GM18951 (cell line): ENCODE measurements around the gene KCNQ1.

Experiments used
- POLR2A ChIP-seq: IDR thresholded peaks from 4 replicates; pipeline ENCODE4 v1.6.1; 2011; ENCODE audit warnings: mild to moderate bottlenecking; ENCODE audit not compliant: insufficient read length, insufficient read depth; ENCODE audit errors: extremely low read depth
- in situ Hi-C: fragments of 300-500 bp; cut with MboI; formaldehyde crosslinking; loops from one replicate; pipeline ENCODE4 v1.12.0; 2022; ENCODE audit warnings: low sequenced_read_pairs, mixed read lengths, inconsistent platforms; ENCODE audit not compliant: unreplicated experiment

KCNQ1 gene

DNA sequence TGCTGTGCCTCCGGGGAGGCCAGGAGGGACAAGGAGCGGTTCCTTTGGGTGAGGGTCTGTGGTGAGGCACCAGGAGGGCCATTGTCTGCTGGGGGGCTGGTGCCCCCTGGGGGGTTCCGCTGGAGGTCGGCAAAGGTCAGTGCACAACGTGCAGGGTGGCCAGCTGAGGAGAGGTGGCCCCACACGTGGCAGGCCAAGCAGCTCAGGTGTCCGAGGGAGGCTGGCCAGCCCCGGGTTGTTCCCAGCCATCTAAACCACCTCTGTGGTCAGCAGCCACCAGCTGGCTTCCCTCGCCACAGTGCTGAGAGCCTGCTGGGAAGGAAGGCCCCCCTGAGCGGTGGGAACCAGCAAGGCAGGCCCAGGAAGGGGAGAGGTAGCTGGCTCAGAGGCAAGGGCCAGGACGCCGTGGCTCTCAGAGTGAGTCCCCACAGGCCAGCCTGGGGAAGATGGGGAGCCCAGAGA is 40.0 kb upstream of the KCNQ1 start:
- no peak for TF ChIP-seq POLR2A
- in situ Hi-C loops, result no loop called here

GRCh38 chr11:2406451-2406850 is 38.4 kb upstream of the KCNQ1 start:
- in situ Hi-C loops, result no loop called here
- TF ChIP-seq POLR2A, result no peak

GRCh38 chr11:2406878-2407410 is 37.9 kb upstream of the KCNQ1 start:
- no peak for TF ChIP-seq POLR2A
- in situ Hi-C loops, result no loop called here

DNA sequence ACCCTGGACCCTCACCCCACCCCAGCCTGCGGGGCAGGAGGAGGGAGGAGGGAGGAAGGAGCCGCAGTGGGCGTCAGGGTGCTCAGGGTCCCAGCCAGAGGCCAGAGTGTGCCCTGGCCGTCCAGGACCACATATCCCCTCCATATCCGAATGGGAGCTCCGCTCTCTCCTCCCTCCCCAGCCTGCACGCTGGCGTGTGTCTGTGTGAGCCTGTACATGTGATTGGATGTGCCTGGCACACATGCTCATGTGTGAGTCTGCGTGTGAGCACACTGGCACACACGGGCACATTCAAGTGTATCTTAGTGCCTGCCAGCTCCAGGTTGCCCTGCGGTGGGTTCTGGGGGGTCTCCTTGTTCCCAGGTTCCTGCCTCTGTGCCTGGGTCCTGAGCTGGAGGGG is 36.1 kb upstream of the KCNQ1 start:
- in situ Hi-C loops, result no loop called here

GRCh38 chr11:2409126-2409525 is 35.7 kb upstream of the KCNQ1 start:
- no peak for TF ChIP-seq POLR2A
- in situ Hi-C loops, result no loop called here

More for the DNA sequence above, 36.1 kb upstream of the KCNQ1 start:
- TF ChIP-seq POLR2A, result no peak

GRCh38 chr11:2409611-2410468 is 35.0 kb upstream of the KCNQ1 start:
- no peak for TF ChIP-seq POLR2A
- in situ Hi-C loops, result no loop called here

GRCh38 chr11:2410616-2411015 is 34.2 kb upstream of the KCNQ1 start:
- in situ Hi-C loops, result no loop called here
- no peak for TF ChIP-seq POLR2A

DNA sequence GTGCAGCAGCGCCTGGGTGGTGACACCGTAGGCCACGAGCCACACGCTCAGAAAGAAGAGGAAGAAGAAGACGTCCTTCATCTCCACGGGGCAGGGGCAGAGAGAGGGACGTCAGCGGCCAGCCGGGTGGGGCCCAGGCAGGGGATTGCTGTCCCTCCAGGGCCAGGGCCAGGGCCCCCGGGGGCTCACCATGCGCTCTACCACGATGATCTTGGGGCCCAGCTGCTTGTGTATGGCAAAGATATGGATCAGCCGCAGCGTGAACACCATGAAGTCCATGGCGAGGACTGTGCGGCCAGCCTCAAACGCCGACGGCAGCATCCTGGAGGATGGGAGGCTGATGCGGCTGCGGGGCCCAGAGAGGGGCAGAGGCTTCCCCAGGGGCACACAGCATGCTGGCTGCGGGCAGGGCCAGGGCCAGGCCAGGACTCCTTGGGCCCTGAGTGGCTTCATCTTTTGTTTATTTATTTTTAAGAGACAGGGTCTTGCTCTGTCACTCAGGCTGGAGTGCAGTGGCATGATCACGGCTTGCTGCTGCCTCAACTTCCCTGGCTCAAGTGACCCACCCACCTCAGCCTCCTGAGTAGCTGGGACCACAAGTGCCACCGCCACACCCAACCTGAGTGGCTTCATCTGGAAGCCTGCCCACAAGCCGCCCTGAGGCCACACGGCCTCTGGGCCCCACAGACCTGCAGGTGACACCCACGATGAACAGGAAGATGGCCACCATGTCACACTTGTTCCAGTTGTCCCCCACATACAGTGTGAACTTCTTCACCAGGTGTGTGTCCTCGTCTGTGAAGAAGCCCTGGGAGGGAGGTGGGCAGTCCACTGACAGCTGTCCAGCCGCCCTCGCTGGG is 33.1 kb upstream of the KCNQ1 start:
- no peak for TF ChIP-seq POLR2A
- in situ Hi-C loops, result no loop called here

- no peak for TF ChIP-seq POLR2A
- in situ Hi-C loops, result no loop called here
These were observed 32.5 kb upstream of the KCNQ1 start for GRCh38 chr11:2412323-2412722.

GRCh38 chr11:2413742-2414579 is 30.8 kb upstream of the KCNQ1 start:
- no peak for TF ChIP-seq POLR2A
- in situ Hi-C loops, result no loop called here

DNA sequence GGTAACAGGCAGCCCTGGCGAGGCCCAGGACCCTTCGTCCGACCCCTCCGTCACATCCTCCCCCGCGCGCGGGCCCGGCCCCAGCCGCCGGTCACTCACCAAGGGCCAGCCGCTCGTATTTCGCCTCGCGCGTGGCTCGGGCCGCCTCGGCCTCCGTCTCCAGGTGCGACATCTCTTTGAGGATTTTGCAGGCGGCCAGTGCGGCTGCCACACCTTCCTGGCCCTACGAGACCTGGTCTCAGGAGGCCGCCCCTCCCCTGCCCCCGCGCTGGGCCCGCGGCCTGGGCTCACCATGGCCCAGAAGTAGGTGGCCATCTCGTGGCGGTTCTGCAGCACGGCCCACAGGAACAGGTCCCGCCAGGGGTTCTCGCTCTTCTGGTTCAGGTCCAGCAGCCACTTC is 30.2 kb upstream of the KCNQ1 start:
- in situ Hi-C loops, result no loop called here
- no peak for TF ChIP-seq POLR2A

- in situ Hi-C loops, result no loop called here
- TF ChIP-seq POLR2A, result no peak
These were observed 29.6 kb upstream of the KCNQ1 start for GRCh38 chr11:2415171-2415570.
